ENCODE measurements around the gene FBXO31. TPM values are rescaled to one million over a fixed set of nuclear protein-coding genes. Genes with fewer than 3 reads are reported as not detected.

The FBXO31 gene
- total and polyA plus RNA-seq, 2 of the 13 experiments (the other 11 are each of a cell fraction or from before 2014, with no cell fraction given), result 92.4 to 101 TPM

DNA sequence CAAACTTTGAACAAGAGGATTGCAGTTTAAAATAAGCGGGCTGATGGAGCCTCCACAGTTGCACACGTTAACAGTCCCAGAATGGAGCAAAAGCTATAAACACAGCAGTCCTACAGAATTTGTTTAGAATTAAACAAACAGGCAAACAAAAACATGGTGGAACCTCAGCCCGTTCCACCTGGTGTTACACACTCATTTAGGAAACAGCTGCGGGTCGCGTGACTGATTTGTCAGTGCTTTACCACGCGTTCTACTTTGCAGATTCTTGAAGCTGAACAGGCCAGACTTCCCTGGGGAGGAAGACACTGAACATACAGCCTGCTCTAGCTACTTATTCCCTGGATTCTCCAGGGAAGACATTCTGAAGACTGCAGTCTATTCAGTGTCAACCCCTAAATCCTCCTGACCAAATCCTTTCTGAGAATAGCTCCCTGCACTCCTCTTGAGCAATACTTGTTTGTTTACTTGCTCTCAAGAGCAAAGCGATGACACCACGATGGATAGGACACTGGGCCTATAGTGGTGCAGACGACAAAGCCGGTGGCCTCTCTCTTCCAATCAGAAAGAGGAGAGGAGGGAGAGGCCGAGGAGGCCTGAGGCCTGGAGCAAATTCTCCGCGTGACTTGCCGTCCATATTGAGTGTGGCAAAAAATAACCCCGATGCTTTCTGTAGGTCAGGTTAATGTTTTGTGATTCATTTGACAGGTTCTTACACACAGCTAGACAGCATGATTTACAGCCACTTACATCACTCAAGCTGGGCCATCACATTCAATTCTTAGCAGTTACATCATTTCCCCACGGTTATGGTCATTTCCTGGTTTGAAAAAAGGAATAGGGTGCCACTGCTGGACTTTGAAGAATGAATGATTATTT lies 4.6 kb upstream of the FBXO31 start (continued):
- TF ChIP-seq, protein P1, sequence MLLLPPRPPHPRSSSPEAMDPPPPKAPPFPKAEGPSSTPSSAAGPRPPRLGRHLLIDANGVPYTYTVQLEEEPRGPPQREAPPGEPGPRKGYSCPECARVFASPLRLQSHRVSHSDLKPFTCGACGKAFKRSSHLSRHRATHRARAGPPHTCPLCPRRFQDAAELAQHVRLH (CRISPR knock-in tag; IDR thresholded peaks at IDR 0.05; ENCODE audit: borderline replicate concordance, low read depth), result 0 out of 2 replicates have a peak, but pooled peaks have one; percentile 15
- peak; percentile 97 for TF ChIP-seq CEBPG (CRISPR knock-in tag; IDR thresholded peaks at IDR 0.05)
- no peak for TF ChIP-seq ZNF816 (CRISPR knock-in tag; IDR thresholded peaks at IDR 0.05; ENCODE audit: borderline replicate concordance)
- TF ChIP-seq HNRNPUL1 (IDR thresholded peaks at IDR 0.05; ENCODE audit: low read depth, low read length), result peak; percentile 20; the same call in 1 of the 2 replicates
- no peak for TF ChIP-seq ZNF619 (CRISPR knock-in tag; IDR thresholded peaks at IDR 0.05)
- no peak for TF ChIP-seq NR3C1 (CRISPR knock-in tag; IDR thresholded peaks at IDR 0.05)
- no peak for TF ChIP-seq ZNF468 (CRISPR knock-in tag; IDR thresholded peaks at IDR 0.05)
- TF ChIP-seq ZNF598 (CRISPR knock-in tag; IDR thresholded peaks at IDR 0.05; ENCODE audit: borderline replicate concordance), result 0 out of 2 replicates have a peak, but pooled peaks have one; percentile 50
- TF ChIP-seq NR2F2 (IDR thresholded peaks at IDR 0.05; ENCODE audit: borderline replicate concordance, low read depth), result peak; percentile 54; the same call in 1 of the 2 replicates
- TF ChIP-seq ATAD3A (CRISPR knock-in tag; IDR thresholded peaks at IDR 0.05), result no peak
- TF ChIP-seq ADNP (CRISPR knock-in tag; IDR thresholded peaks at IDR 0.05), result no peak
- TF ChIP-seq ZNF383 (CRISPR knock-in tag; IDR thresholded peaks at IDR 0.05; ENCODE audit: borderline replicate concordance), result no peak
- TF ChIP-seq, protein P2, sequence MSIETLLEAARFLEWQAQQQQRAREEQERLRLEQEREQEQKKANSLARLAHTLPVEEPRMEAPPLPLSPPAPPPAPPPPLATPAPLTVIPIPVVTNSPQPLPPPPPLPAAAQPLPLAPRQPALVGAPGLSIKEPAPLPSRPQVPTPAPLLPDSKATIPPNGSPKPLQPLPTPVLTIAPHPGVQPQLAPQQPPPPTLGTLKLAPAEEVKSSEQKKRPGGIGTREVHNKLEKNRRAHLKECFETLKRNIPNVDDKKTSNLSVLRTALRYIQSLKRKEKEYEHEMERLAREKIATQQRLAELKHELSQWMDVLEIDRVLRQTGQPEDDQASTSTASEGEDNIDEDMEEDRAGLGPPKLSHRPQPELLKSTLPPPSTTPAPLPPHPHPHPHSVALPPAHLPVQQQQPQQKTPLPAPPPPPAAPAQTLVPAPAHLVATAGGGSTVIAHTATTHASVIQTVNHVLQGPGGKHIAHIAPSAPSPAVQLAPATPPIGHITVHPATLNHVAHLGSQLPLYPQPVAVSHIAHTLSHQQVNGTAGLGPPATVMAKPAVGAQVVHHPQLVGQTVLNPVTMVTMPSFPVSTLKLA (IDR thresholded peaks at IDR 0.05), result peak; percentile 86
- no peak for TF ChIP-seq ZBTB7B (CRISPR knock-in tag; IDR thresholded peaks at IDR 0.05)
- peak; percentile 95 for TF ChIP-seq RXRB (CRISPR knock-in tag; IDR thresholded peaks at IDR 0.05; ENCODE audit: borderline replicate concordance)
- TF ChIP-seq SMC3 (IDR thresholded peaks at IDR 0.05; ENCODE audit: low read length), result peak; percentile 40
- TF ChIP-seq ZNF616 (CRISPR knock-in tag; IDR thresholded peaks at IDR 0.05; ENCODE audit: low read depth), result no peak
- peak; percentile 82; the same call in 1 of the 2 replicates for TF ChIP-seq ZNF567 (CRISPR knock-in tag; IDR thresholded peaks at IDR 0.05; ENCODE audit: borderline replicate concordance)
- TF ChIP-seq, protein P3, sequence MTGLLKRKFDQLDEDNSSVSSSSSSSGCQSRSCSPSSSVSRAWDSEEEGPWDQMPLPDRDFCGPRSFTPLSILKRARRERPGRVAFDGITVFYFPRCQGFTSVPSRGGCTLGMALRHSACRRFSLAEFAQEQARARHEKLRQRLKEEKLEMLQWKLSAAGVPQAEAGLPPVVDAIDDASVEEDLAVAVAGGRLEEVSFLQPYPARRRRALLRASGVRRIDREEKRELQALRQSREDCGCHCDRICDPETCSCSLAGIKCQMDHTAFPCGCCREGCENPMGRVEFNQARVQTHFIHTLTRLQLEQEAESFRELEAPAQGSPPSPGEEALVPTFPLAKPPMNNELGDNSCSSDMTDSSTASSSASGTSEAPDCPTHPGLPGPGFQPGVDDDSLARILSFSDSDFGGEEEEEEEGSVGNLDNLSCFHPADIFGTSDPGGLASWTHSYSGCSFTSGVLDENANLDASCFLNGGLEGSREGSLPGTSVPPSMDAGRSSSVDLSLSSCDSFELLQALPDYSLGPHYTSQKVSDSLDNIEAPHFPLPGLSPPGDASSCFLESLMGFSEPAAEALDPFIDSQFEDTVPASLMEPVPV (CRISPR knock-in tag; IDR thresholded peaks at IDR 0.05), result peak; percentile 73; the same call in 1 of the 2 replicates
- peak; percentile 91 for TF ChIP-seq POLR2AphosphoS5 (IDR thresholded peaks at IDR 0.05; ENCODE audit: low read depth, low read length)
- TF ChIP-seq ZNF30 (CRISPR knock-in tag; IDR thresholded peaks at IDR 0.05), result no peak
- TF ChIP-seq SP1 (IDR thresholded peaks at IDR 0.05), result no peak
- peak; percentile 89 for TF ChIP-seq SP1 (CRISPR knock-in tag; IDR thresholded peaks at IDR 0.05)
- TF ChIP-seq, protein P4, sequence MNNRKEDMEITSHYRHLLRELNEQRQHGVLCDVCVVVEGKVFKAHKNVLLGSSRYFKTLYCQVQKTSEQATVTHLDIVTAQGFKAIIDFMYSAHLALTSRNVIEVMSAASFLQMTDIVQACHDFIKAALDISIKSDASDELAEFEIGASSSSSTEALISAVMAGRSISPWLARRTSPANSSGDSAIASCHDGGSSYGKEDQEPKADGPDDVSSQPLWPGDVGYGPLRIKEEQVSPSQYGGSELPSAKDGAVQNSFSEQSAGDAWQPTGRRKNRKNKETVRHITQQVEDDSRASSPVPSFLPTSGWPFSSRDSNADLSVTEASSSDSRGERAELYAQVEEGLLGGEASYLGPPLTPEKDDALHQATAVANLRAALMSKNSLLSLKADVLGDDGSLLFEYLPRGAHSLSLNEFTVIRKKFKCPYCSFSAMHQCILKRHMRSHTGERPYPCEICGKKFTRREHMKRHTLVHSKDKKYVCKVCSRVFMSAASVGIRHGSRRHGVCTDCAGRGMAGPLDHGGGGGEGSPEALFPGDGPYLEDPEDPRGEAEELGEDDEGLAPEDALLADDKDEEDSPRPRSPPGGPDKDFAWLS (CRISPR knock-in tag; IDR thresholded peaks at IDR 0.05; ENCODE audit: borderline replicate concordance), result no peak
- peak; percentile 88 for TF ChIP-seq SKI (IDR thresholded peaks at IDR 0.05; ENCODE audit: partially characterized antibody)

Measured in HepG2 (cell line).